Measurements from ENCODE around the gene PTAFR.

PTAFR gene

GRCh38 chr1:28173980-28174297 lies 2.6 kb downstream of the PTAFR start:
- no peak for DNase-seq

GRCh38 chr1:28173151-28173979 lies 3.1 kb downstream of the PTAFR start:
- DNase-seq: no peak

- peak; percentile 41 for DNase-seq
These were observed 3.8 kb downstream of the PTAFR start for GRCh38 chr1:28172713-28173150.

GRCh38 chr1:28171246-28171645 lies 5.2 kb downstream of the PTAFR start:
- DNase-seq: no peak

- no peak for DNase-seq
These were observed 6.4 kb downstream of the PTAFR start for GRCh38 chr1:28170001-28170596.

- no peak for DNase-seq
These were observed 12.9 kb downstream of the PTAFR start for GRCh38 chr1:28163496-28164161.

GRCh38 chr1:28162151-28162550 lies 14.3 kb downstream of the PTAFR start:
- DNase-seq: no peak

- no peak for DNase-seq
These were observed 14.7 kb downstream of the PTAFR start for GRCh38 chr1:28161751-28162150.

GRCh38 chr1:28160782-28161266 lies 15.7 kb downstream of the PTAFR start:
- DNase-seq: no peak

- DNase-seq: no peak
These were observed 16.8 kb downstream of the PTAFR start for GRCh38 chr1:28159680-28160079.

GRCh38 chr1:28159243-28159642 lies 17.2 kb downstream of the PTAFR start:
- no peak for DNase-seq

- no peak for DNase-seq
These were observed 18.6 kb downstream of the PTAFR start for GRCh38 chr1:28157894-28158293.

- DNase-seq: no peak
These were observed 19.7 kb downstream of the PTAFR start for GRCh38 chr1:28156821-28157220.

- DNase-seq: no peak
These were observed 20.9 kb downstream of the PTAFR start for GRCh38 chr1:28155628-28156027.

GRCh38 chr1:28154078-28154594 lies 22.4 kb downstream of the PTAFR start:
- DNase-seq: no peak

- no peak for DNase-seq
These were observed 26.2 kb downstream of the PTAFR start for GRCh38 chr1:28150125-28150780.

- DNase-seq: no peak
These were observed 27.7 kb downstream of the PTAFR start for GRCh38 chr1:28148880-28149195.

- no peak for DNase-seq
These were observed 29.0 kb downstream of the PTAFR start for GRCh38 chr1:28147264-28148094.

- no peak for DNase-seq
These were observed 30.8 kb downstream of the PTAFR start for GRCh38 chr1:28145728-28146127.

GRCh38 chr1:28144203-28145135 lies 32.0 kb downstream of the PTAFR start:
- peak; percentile 34 for DNase-seq

GRCh38 chr1:28143496-28144202 lies 32.8 kb downstream of the PTAFR start:
- DNase-seq: no peak

All from stimulated activated CD4-positive, alpha-beta T cell treated with anti-CD3 and anti-CD28 coated beads, Interleukin-4, amount 100 ng/mL, for 24 hours (primary cell).